Activated effector memory CD4-positive, alpha-beta T cell treated with Interleukin-2 at 50 U/mL for 16 hours (primary cell): Measurements from ENCODE around the gene PA2G4.
"Not testable (repeated sequence)": the region's sequence is repeated elsewhere in the genome, so short reads cannot be mapped to it uniquely, and the experiment has no call there.

ENCODE experiments used
- DNase-seq: peaks from one replicate; pipeline ENCODE4 v3.0.0-alpha.2; 2020

Gene PA2G4

GRCh38 chr12:56154246-56154771 is 50.0 kb downstream of the PA2G4 start:
- no peak for DNase-seq

DNA sequence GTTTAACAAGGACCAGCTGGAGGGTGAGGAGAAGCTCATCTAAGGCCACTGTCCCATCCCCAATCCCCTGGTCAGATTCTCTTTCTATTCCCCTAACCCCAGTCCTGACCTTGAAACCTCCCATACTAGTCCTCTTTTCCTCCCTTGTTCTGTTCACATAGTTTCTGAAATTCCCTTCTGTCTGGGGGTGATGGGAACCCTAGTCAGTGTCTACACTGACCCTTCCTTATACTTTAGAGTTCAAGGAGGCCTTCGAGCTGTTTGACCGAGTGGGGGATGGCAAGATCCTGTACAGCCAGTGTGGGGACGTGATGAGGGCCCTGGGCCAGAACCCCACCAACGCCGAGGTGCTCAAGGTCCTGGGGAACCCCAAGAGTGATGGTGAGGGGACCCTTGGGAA is 50.5 kb downstream of the PA2G4 start:
- DNase-seq, result no peak

DNA sequence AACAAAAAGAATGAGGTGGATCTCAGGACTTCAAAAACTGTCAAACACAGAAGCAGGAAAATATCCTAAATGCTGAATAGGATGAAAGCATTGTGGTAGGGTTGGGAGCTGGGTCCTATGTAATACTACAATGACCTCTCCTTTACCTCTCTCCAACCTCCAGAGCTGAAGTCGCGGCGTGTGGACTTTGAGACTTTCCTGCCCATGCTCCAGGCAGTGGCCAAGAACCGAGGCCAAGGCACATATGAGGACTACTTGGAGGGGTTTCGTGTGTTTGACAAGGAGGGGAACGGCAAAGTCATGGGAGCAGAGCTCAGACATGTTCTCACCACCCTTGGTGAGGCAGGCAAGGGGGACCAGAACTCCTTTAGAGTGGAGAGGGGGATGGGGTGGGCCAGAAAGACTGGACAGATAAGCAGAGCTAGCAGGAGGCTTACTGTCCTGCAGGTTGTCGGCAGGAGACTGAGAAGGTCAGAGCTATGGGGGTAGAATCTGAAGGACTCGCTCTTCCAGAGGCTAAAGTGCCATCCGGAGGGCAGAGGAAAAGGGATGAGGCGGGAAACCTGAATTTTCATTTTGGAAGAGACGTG is 51.0 kb downstream of the PA2G4 start:
- DNase-seq, result no peak

- not testable (repeated sequence) for DNase-seq
Observed at GRCh38 chr12:56156464-56157200, 52.3 kb downstream of the PA2G4 start.

GRCh38 chr12:56157201-56158028 is 53.1 kb downstream of the PA2G4 start:
- DNase-seq, result peak; percentile 57

DNA sequence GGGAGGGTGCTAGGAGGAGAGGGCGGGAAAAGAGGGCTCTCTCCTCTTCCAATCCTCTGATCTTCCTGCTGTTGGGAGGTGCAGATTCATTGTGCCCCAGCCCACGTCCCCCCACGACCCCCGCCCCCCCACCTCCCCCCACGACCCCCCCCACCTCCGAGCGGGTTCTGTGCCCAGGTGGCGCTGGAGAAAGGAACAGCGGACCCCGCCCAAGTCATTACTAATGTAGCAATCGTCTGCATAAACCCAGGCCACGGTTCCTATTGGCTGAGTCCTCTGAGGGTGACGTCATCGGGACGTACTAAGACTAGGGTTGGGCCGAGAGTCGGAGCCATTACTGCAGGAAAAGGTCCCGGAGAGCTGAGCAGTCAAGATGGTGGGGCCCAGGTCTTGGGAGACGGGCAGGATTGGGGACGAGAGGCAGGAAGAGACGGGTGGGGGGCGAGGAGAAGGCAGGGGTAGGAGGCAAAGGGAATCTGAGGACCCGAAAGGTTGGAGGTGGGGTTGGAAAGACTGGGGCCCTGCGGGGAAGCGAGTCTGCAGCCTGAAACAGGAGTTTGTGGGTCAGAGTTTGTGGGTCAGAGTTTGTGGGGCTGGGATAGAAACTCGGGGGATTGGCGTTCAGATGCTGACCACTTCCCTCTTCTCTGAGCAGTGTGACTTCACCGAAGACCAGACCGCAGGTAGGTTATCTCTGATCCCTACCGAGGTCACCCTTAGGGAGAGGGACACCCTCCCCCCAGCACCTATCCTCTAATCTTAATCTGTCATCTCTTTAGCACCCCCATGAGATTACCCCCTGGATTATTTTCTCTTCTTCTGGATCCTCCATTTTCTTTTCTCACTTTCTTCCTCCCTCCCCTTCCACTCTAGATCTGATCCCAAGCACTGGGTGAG is 53.9 kb downstream of the PA2G4 start, which contains the start of gene MYL6:
TSS of gene MYL6 (plus strand) at position 331 of the 897 bp plus-strand sequence. CDS start at position 374, 43 bp downstream.
- peak; percentile 83 for DNase-seq

GRCh38 chr12:56158926-56159461 is 54.6 kb downstream of the PA2G4 start:
- DNase-seq, result no peak

GRCh38 chr12:56159482-56160192 is 55.3 kb downstream of the PA2G4 start:
- no peak for DNase-seq

DNA sequence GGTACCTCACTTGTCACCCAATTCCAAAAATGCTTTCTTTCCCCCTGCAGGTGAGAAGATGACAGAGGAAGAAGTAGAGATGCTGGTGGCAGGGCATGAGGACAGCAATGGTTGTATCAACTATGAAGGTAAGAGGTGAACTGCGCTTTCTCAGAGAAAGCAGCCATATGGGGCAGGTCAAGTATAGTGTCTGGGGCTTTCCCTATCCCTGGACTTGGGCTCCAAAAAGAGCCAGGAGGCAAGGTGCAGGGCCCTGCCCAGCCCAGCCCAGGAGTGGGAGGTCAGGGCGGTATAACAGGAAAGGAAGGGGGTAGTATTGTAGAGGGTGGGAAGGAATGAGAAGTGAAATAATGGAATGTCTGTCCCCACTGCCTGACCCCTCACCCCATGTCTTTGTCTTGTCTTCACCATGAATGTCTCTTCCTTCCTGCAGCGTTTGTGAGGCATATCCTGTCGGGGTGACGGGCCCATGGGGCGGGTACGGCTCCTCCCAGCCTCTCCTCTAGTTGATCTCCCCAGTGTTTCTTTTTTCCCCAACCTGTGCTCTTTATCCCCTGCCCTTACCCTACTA is 55.9 kb downstream of the PA2G4 start:
- DNase-seq, result peak; percentile 49

GRCh38 chr12:56160894-56161689 is 56.7 kb downstream of the PA2G4 start:
- DNase-seq, result no peak

DNA sequence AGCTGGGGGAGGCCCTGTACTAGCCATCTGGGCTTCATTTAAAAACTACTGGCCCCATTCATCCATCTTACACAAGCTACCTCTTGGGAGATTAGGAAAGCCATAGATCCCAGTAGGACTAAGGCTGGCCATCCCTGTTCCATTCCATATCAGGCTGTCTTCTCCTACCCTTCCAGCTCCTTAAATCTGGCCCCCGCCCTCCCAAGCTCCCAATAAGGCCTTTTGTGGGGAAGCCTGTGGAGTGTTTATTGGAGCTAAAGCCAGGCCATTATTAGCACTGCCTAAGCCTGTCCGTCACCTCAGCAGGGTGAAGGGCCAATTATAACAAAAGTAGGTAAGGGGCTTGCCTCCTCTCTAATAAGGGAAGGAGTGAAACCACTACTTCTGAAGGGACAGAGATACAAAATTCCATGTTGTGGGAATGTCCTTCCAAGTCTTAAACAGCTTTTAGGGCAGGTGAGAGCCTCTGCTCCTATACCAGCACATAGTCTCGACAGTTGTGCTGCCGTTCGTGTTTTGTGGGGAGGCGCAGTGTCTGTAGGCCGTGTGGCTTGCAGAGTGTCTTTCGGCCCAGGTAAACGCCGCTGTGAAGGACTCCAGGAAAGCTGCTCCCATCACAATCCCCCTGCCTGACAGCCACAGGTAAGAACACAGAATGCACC is 57.5 kb downstream of the PA2G4 start:
- no peak for DNase-seq

DNA sequence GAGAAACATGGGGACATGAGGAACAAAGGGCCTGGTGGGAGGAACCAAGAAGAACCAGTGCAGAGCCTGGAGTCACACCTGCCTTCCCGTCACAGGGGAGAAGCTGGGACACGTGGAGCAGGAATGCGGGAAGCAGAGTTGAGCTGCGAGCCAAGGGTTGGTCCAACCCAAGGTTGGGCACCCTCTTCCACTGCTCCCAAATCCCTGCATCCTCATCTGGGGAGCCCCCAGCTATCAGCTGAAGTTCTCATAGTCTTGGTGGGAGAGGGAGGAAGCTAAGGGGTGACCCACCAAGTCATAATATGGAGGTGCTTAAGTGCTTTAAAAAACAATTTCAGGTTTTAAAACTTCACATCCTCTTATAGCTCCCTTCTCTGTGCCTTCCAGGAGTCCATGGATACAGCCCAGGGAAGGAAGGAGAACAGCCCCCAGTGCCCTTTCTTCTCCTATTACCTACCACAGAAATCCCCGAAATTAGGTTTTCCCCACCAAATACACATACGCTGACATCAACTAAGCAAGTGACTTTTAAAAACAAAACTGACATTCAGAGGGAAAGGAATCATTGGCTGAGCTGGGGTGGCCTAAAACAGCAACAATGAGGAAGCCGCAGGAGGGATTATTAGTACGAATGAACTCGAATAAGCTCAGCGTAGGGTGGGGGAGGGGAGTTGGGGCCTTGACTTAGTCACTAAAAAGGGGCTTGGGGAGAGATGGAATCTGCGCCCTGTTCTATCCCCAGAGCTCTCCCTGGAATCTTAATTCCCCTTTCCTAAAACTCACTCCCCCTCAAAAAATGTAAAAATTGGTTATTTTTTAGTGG is 58.3 kb downstream of the PA2G4 start:
- DNase-seq, result no peak
